Parathyroid adenoma (tissue), 2 donors: ENCODE data around the gene NBEA.

Experiments
- H2AFZ ChIP-seq: fragments of 300-600 bp; sonication (generic); one replicate; pipeline ENCODE4 v1.7.0; 2017; ENCODE audit warnings: antibody characterized with exemption, mild to moderate bottlenecking
- H3K27ac ChIP-seq: fragments of 300-600 bp; sonication (generic); one replicate; pipeline ENCODE4 v1.7.0; 2017
- H3K27me3 ChIP-seq: fragments of 300-600 bp; sonication (generic); one replicate; pipeline ENCODE4 v1.7.0; 2017; ENCODE audit warnings: low read length; ENCODE audit not compliant: control insufficient read depth, insufficient read depth
- H3K36me3 ChIP-seq: fragments of 300-600 bp; sonication (generic); one replicate; pipeline ENCODE4 v1.7.0; 2017; ENCODE audit warnings: low read length; ENCODE audit not compliant: control insufficient read depth, insufficient read depth
- H3K4me1 ChIP-seq: fragments of 300-600 bp; sonication (generic); one replicate; pipeline ENCODE4 v1.7.0; 2017; ENCODE audit warnings: control low read depth
- H3K4me2 ChIP-seq: fragments of 300-600 bp; sonication (generic); one replicate; pipeline ENCODE4 v1.7.0; 2017; ENCODE audit warnings: low read length
- H3K4me3 ChIP-seq: fragments of 300-600 bp; sonication (generic); one replicate; pipeline ENCODE4 v1.7.0; 2017; ENCODE audit warnings: low read depth, low read length
- H3K79me2 ChIP-seq: fragments of 300-600 bp; sonication (generic); one replicate; pipeline ENCODE4 v1.7.0; 2017; ENCODE audit warnings: control low read depth
- H3K9ac ChIP-seq: fragments of 300-600 bp; sonication (generic); one replicate; pipeline ENCODE4 v1.7.0; 2017; ENCODE audit warnings: mild to moderate bottlenecking
- H3K9me3 ChIP-seq: fragments of 300-600 bp; sonication (generic); one replicate; pipeline ENCODE4 v1.7.0; 2017; ENCODE audit warnings: low read length; ENCODE audit not compliant: control insufficient read depth
- CTCF ChIP-seq: fragments of 300-600 bp; sonication (generic); IDR thresholded peaks from one replicate; pipeline ENCODE4 v1.7.0; 2017; ENCODE audit warnings: antibody characterized with exemption, mild to moderate bottlenecking
- donor health status: primary hyperparathyroidism.

Gene NBEA

GRCh38 chr13:35014606-35015213 is 72.6 kb downstream of the NBEA start:
- Histone ChIP-seq H3K4me1 (no peaks in the 10 kb centered on the region), H3K9me3 (no peaks in the 10 kb centered on the region), H3K79me2 (no peaks in the 10 kb centered on the region), H3K27ac (no peak overlapping the region), H3K36me3 (no peaks in the 10 kb centered on the region), H3K27me3 (no peaks in the 10 kb centered on the region), H3K9ac (no peak overlapping the region), H3K4me2 (no peak overlapping the region), H3K4me3 (no peak overlapping the region), H2AFZ (no peak overlapping the region)
- TF ChIP-seq CTCF, result no peak

GRCh38 chr13:35016362-35017112 is 74.5 kb downstream of the NBEA start:
- no peak for TF ChIP-seq CTCF
- Histone ChIP-seq H3K9ac (no peak overlapping the region), H2AFZ (no peak overlapping the region)

GRCh38 chr13:35025314-35025713 is 83.2 kb downstream of the NBEA start:
- H3K4me3 ChIP-seq, result no peak overlapping the region

More at GRCh38 chr13:35016362-35017112, 74.5 kb downstream of the NBEA start:
- Histone ChIP-seq H3K9me3 (no peaks in the 10 kb centered on the region), H3K27me3 (no peaks in the 10 kb centered on the region), H3K36me3 (no peaks in the 10 kb centered on the region), H3K4me2 (no peak overlapping the region), H3K4me3 (no peak overlapping the region), H3K79me2 (peaks cover 3% of the 10 kb centered on the region), H3K27ac (no peak overlapping the region), H3K4me1 (no peaks in the 10 kb centered on the region)

GRCh38 chr13:35028338-35028867 is 86.3 kb downstream of the NBEA start:
- no peaks in the 10 kb centered on the region for H3K4me1 ChIP-seq
- no peak overlapping the region for H3K27ac ChIP-seq
- no peak for TF ChIP-seq CTCF
- no peak overlapping the region for H3K4me3 ChIP-seq
- H3K9me3 ChIP-seq, result no peaks in the 10 kb centered on the region
- H3K36me3 ChIP-seq, result no peaks in the 10 kb centered on the region
- no peak overlapping the region for H3K9ac ChIP-seq
- H3K79me2 ChIP-seq, result no peaks in the 10 kb centered on the region
- no peak overlapping the region for H3K4me2 ChIP-seq
- no peaks in the 10 kb centered on the region for H3K27me3 ChIP-seq
- no peak overlapping the region for H2AFZ ChIP-seq

More at GRCh38 chr13:35025314-35025713, 83.2 kb downstream of the NBEA start:
- no peak overlapping the region for H3K27ac ChIP-seq
- H3K9ac ChIP-seq, result no peak overlapping the region
- H3K4me1 ChIP-seq, result no peaks in the 10 kb centered on the region
- H3K79me2 ChIP-seq, result peaks cover 3% of the 10 kb centered on the region
- no peaks in the 10 kb centered on the region for H3K9me3 ChIP-seq
- no peak overlapping the region for H2AFZ ChIP-seq
- no peak overlapping the region for H3K4me2 ChIP-seq
- no peaks in the 10 kb centered on the region for H3K36me3 ChIP-seq
- no peak for TF ChIP-seq CTCF
- no peaks in the 10 kb centered on the region for H3K27me3 ChIP-seq
